ENCODE measurements around the gene INAFM2. TPM values are rescaled to one million over a fixed set of nuclear protein-coding genes. Genes with fewer than 3 reads are reported as not detected.

Gene INAFM2
- total and polyA plus RNA-seq, 10 of the 15 experiments (the other 5 are each of a cell fraction or from before 2014, with no cell fraction given) = 0.75 to 8.1 (median 3.9) TPM

DNA sequence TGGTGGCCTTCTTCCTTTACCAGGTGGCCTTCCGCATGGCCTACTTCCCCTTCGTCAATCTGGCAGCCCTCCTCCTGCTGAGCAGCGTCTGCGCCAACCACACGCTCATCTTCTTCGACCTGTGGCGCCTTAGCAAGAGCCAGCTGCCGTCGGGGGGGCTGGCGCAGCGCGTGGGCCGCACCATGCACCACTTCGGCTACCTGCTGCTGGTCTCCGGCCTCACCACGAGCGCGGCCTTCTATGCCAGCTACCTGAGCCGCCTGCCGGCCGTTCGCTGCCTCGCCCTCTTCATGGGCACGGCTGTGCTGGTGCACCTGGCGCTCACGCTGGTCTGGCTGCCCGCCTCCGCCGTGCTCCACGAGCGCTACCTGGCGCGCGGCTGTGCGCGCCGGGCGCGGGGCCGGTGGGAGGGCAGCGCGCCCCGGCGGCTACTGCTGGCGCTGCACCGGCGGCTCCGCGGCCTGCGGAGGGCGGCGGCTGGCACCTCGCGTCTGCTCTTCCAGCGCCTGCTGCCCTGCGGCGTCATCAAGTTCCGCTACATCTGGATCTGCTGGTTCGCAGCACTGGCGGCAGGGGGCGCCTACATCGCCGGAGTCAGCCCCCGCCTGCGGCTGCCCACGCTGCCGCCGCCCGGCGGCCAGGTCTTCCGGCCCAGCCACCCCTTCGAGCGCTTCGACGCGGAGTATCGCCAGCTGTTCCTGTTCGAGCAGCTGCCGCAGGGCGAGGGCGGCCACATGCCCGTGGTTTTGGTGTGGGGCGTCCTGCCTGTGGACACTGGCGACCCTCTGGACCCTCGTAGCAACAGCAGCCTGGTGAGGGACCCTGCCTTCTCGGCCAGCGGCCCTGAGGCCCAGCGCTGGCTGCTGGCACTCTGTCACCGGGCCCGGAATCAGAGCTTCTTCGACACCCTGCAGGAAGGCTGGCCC, 44.5 kb downstream of the INAFM2 start (continued):
- TF ChIP-seq CBFB (IDR thresholded peaks at IDR 0.05; ENCODE audit: low read depth) = no peak
- TF ChIP-seq MEF2B (IDR thresholded peaks at IDR 0.05; ENCODE audit: partially characterized antibody, poor library complexity, severe bottlenecking) = no peak
- TF ChIP-seq YBX1 (IDR thresholded peaks at IDR 0.05) = no peak
- TF ChIP-seq, protein P1, sequence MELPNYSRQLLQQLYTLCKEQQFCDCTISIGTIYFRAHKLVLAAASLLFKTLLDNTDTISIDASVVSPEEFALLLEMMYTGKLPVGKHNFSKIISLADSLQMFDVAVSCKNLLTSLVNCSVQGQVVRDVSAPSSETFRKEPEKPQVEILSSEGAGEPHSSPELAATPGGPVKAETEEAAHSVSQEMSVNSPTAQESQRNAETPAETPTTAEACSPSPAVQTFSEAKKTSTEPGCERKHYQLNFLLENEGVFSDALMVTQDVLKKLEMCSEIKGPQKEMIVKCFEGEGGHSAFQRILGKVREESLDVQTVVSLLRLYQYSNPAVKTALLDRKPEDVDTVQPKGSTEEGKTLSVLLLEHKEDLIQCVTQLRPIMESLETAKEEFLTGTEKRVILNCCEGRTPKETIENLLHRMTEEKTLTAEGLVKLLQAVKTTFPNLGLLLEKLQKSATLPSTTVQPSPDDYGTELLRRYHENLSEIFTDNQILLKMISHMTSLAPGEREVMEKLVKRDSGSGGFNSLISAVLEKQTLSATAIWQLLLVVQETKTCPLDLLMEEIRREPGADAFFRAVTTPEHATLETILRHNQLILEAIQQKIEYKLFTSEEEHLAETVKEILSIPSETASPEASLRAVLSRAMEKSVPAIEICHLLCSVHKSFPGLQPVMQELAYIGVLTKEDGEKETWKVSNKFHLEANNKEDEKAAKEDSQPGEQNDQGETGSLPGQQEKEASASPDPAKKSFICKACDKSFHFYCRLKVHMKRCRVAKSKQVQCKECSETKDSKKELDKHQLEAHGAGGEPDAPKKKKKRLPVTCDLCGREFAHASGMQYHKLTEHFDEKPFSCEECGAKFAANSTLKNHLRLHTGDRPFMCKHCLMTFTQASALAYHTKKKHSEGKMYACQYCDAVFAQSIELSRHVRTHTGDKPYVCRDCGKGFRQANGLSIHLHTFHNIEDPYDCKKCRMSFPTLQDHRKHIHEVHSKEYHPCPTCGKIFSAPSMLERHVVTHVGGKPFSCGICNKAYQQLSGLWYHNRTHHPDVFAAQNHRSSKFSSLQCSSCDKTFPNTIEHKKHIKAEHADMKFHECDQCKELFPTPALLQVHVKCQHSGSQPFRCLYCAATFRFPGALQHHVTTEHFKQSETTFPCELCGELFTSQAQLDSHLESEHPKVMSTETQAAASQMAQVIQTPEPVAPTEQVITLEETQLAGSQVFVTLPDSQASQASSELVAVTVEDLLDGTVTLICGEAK (IDR thresholded peaks at IDR 0.05; ENCODE audit: borderline replicate concordance) = no peak
- TF ChIP-seq PAX5 (IDR thresholded peaks at IDR 0.05; ENCODE audit: borderline replicate concordance, low read depth, low read length) = no peak
- no peak for TF ChIP-seq POLR2AphosphoS5 (IDR thresholded peaks at IDR 0.05; ENCODE audit: low read length)
- TF ChIP-seq FOXM1 (IDR thresholded peaks at IDR 0.05; ENCODE audit: low read depth, low read length) = no peak
- TF ChIP-seq, protein P2, sequence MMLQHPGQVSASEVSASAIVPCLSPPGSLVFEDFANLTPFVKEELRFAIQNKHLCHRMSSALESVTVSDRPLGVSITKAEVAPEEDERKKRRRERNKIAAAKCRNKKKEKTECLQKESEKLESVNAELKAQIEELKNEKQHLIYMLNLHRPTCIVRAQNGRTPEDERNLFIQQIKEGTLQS (IDR thresholded peaks at IDR 0.05; ENCODE audit: borderline replicate concordance, extremely low read depth, low read depth, low read length) = no peak
- TF ChIP-seq, protein P3, sequence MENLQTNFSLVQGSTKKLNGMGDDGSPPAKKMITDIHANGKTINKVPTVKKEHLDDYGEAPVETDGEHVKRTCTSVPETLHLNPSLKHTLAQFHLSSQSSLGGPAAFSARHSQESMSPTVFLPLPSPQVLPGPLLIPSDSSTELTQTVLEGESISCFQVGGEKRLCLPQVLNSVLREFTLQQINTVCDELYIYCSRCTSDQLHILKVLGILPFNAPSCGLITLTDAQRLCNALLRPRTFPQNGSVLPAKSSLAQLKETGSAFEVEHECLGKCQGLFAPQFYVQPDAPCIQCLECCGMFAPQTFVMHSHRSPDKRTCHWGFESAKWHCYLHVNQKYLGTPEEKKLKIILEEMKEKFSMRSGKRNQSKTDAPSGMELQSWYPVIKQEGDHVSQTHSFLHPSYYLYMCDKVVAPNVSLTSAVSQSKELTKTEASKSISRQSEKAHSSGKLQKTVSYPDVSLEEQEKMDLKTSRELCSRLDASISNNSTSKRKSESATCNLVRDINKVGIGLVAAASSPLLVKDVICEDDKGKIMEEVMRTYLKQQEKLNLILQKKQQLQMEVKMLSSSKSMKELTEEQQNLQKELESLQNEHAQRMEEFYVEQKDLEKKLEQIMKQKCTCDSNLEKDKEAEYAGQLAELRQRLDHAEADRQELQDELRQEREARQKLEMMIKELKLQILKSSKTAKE (IDR thresholded peaks at IDR 0.05; ENCODE audit: low read depth, poor library complexity, severe bottlenecking) = no peak
- peak in 1 of 2 experiments; percentile 89; a peak in 2 of 3 replicates for TF ChIP-seq EGR1 (IDR thresholded peaks at IDR 0.05; ENCODE audit: borderline replicate concordance in 1 of 2, low read depth in 2 of 2, low read length in 2 of 2)
- TF ChIP-seq RUNX3 (IDR thresholded peaks at IDR 0.05; ENCODE audit: low read length) = no peak
- no peak for TF ChIP-seq EED (IDR thresholded peaks at IDR 0.05; ENCODE audit: low read depth)
- no peak for TF ChIP-seq ZNF274 (IDR thresholded peaks at IDR 0.05; ENCODE audit: insufficient read depth, insufficient read length)
- TF ChIP-seq MEF2A (IDR thresholded peaks at IDR 0.05; ENCODE audit: insufficient read depth, low read depth, low read length) = no peak
- TF ChIP-seq RAD51 (IDR thresholded peaks at IDR 0.05) = no peak
- no peak for TF ChIP-seq NFXL1 (IDR thresholded peaks at IDR 0.05; ENCODE audit: borderline replicate concordance)
- TF ChIP-seq SREBF2 (IDR thresholded peaks at IDR 0.05; ENCODE audit: low read length) = no peak
- no peak for TF ChIP-seq ESRRA (IDR thresholded peaks at IDR 0.05; ENCODE audit: low read length)
- TF ChIP-seq, protein P4, sequence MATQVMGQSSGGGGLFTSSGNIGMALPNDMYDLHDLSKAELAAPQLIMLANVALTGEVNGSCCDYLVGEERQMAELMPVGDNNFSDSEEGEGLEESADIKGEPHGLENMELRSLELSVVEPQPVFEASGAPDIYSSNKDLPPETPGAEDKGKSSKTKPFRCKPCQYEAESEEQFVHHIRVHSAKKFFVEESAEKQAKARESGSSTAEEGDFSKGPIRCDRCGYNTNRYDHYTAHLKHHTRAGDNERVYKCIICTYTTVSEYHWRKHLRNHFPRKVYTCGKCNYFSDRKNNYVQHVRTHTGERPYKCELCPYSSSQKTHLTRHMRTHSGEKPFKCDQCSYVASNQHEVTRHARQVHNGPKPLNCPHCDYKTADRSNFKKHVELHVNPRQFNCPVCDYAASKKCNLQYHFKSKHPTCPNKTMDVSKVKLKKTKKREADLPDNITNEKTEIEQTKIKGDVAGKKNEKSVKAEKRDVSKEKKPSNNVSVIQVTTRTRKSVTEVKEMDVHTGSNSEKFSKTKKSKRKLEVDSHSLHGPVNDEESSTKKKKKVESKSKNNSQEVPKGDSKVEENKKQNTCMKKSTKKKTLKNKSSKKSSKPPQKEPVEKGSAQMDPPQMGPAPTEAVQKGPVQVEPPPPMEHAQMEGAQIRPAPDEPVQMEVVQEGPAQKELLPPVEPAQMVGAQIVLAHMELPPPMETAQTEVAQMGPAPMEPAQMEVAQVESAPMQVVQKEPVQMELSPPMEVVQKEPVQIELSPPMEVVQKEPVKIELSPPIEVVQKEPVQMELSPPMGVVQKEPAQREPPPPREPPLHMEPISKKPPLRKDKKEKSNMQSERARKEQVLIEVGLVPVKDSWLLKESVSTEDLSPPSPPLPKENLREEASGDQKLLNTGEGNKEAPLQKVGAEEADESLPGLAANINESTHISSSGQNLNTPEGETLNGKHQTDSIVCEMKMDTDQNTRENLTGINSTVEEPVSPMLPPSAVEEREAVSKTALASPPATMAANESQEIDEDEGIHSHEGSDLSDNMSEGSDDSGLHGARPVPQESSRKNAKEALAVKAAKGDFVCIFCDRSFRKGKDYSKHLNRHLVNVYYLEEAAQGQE (IDR thresholded peaks at IDR 0.05; ENCODE audit: low read depth, low read length) = no peak
